ENCODE results near the gene ZNF511.

- TF ChIP-seq, protein P1, sequence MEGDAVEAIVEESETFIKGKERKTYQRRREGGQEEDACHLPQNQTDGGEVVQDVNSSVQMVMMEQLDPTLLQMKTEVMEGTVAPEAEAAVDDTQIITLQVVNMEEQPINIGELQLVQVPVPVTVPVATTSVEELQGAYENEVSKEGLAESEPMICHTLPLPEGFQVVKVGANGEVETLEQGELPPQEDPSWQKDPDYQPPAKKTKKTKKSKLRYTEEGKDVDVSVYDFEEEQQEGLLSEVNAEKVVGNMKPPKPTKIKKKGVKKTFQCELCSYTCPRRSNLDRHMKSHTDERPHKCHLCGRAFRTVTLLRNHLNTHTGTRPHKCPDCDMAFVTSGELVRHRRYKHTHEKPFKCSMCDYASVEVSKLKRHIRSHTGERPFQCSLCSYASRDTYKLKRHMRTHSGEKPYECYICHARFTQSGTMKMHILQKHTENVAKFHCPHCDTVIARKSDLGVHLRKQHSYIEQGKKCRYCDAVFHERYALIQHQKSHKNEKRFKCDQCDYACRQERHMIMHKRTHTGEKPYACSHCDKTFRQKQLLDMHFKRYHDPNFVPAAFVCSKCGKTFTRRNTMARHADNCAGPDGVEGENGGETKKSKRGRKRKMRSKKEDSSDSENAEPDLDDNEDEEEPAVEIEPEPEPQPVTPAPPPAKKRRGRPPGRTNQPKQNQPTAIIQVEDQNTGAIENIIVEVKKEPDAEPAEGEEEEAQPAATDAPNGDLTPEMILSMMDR (IDR thresholded peaks at IDR 0.05; ENCODE audit: low read depth, low read length, missing input control), result no peak
- TF ChIP-seq NR2F2 (IDR thresholded peaks at IDR 0.05) (no peak), ATF3 (IDR thresholded peaks at IDR 0.05) (no peak), RAD21 (IDR thresholded peaks at IDR 0.05) (no peak), TAF1 (conservative IDR thresholded peaks at IDR 0.05) (no peak), GABPA (IDR thresholded peaks at IDR 0.05 in 1 of 2, conservative IDR thresholded peaks at IDR 0.05 in 1 of 2) (no peak), FOXA2 (IDR thresholded peaks at IDR 0.05) (no peak), RXRA (IDR thresholded peaks at IDR 0.05) (no peak), FOXA1 (IDR thresholded peaks at IDR 0.05) (no peak), EGR1 (IDR thresholded peaks at IDR 0.05; ENCODE audit: low read depth in 2 of 2) (no peak), SP1 (IDR thresholded peaks at IDR 0.05) (no peak), HNF4A (conservative IDR thresholded peaks at IDR 0.05) (no peak)
- TF ChIP-seq, protein P2, sequence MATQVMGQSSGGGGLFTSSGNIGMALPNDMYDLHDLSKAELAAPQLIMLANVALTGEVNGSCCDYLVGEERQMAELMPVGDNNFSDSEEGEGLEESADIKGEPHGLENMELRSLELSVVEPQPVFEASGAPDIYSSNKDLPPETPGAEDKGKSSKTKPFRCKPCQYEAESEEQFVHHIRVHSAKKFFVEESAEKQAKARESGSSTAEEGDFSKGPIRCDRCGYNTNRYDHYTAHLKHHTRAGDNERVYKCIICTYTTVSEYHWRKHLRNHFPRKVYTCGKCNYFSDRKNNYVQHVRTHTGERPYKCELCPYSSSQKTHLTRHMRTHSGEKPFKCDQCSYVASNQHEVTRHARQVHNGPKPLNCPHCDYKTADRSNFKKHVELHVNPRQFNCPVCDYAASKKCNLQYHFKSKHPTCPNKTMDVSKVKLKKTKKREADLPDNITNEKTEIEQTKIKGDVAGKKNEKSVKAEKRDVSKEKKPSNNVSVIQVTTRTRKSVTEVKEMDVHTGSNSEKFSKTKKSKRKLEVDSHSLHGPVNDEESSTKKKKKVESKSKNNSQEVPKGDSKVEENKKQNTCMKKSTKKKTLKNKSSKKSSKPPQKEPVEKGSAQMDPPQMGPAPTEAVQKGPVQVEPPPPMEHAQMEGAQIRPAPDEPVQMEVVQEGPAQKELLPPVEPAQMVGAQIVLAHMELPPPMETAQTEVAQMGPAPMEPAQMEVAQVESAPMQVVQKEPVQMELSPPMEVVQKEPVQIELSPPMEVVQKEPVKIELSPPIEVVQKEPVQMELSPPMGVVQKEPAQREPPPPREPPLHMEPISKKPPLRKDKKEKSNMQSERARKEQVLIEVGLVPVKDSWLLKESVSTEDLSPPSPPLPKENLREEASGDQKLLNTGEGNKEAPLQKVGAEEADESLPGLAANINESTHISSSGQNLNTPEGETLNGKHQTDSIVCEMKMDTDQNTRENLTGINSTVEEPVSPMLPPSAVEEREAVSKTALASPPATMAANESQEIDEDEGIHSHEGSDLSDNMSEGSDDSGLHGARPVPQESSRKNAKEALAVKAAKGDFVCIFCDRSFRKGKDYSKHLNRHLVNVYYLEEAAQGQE (IDR thresholded peaks at IDR 0.05), result no peak
- TF ChIP-seq, protein P3, sequence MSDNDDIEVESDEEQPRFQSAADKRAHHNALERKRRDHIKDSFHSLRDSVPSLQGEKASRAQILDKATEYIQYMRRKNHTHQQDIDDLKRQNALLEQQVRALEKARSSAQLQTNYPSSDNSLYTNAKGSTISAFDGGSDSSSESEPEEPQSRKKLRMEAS (IDR thresholded peaks at IDR 0.05), result no peak
Measured at GRCh38 chr10:133286366-133286765, 22.3 kb upstream of the ZNF511 start.
